WERI-Rb-1 (cell line): ENCODE results near the gene TBX22.

Experiments
- DNase-seq: peaks from one replicate; pipeline ENCODE4 v3.0.0-alpha.2; 2020
- H3K27ac ChIP-seq: fragments of 250-450 bp; sonication (Bioruptor Pico); 2 replicates; pipeline ENCODE4 v1.5.1; 2020; ENCODE audit warnings: mild to moderate bottlenecking, moderate library complexity
- H3K27me3 ChIP-seq: fragments of 250-450 bp; sonication (Bioruptor Pico); 2 replicates; pipeline ENCODE4 v1.5.1; 2021; ENCODE audit warnings: mild to moderate bottlenecking, low read depth, moderate library complexity; ENCODE audit not compliant: insufficient read depth, severe bottlenecking
- H3K36me3 ChIP-seq: fragments of 250-450 bp; sonication (Bioruptor Pico); 2 replicates; pipeline ENCODE4 v1.5.1; 2020; ENCODE audit warnings: mild to moderate bottlenecking, moderate library complexity
- H3K4me3 ChIP-seq: 2 replicates; pipeline ENCODE4 v1.5.1; 2011; ENCODE audit warnings: low read depth, mild to moderate bottlenecking, control low read depth, low read length
- H3K9me3 ChIP-seq: fragments of 250-450 bp; sonication (Bioruptor Pico); 2 replicates; pipeline ENCODE4 v1.5.1; 2021; ENCODE audit warnings: mild to moderate bottlenecking, moderate library complexity; ENCODE audit not compliant: severe bottlenecking
- TF ChIP-seq, protein P1 (sequence below): IDR thresholded peaks from 2 replicates; pipeline ENCODE4 v1.5.1; 2011; ENCODE audit warnings: low read depth, mild to moderate bottlenecking, control low read depth, inconsistent platforms, low read length

The TBX22 gene

DNA sequence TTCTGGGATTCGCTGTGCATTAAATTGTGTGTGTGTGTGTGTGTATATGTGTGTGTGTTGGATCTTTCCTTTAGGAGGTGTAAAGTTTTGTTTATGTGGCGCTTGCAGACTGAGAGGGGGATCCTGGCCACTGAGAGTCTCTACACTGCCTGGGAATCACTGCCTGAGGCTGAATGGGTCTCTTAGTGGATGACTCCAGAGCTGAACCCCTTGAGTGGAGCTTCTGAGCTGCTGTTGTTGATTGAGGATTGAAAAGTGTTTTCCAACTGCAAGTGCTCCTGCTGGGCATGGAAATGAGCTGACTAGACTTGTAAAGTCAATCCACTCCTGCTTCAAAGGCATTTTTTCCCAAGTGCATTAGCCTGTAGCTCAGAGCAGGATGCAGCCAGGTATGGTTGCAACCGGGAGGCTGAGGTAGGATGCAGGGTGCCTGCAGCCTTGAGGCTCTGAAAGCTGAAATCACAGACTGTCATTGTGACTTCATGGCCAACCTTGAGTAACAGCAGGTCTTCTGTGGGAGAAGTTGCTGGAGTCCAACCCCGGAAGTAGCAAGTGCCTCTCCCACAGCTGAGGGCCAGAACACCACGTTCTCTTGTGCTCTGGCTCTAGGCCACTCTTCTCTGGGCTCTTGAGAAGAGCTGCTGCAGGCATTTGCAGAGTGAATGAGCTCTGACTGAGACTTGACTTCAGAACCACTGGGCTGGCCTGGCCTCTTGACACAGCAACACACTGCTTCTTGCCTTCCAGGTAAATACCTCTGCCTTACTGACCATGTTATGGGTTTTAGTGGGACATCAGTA is at the start of gene TBX22:
Gene TBX22 (plus strand): TSS at position 613 of the 800 bp plus-strand sequence. CDS start 7,517 bp downstream, outside the sequence.
- H3K4me3 ChIP-seq = no peak within 1 kb of the TSS
- peaks cover 42% of the 10 kb centered on the region for H3K27me3 ChIP-seq
- H3K36me3 ChIP-seq = no peaks in the 10 kb centered on the region
- H3K9me3 ChIP-seq = no peaks in the 10 kb centered on the region
- TF ChIP-seq, protein P1, sequence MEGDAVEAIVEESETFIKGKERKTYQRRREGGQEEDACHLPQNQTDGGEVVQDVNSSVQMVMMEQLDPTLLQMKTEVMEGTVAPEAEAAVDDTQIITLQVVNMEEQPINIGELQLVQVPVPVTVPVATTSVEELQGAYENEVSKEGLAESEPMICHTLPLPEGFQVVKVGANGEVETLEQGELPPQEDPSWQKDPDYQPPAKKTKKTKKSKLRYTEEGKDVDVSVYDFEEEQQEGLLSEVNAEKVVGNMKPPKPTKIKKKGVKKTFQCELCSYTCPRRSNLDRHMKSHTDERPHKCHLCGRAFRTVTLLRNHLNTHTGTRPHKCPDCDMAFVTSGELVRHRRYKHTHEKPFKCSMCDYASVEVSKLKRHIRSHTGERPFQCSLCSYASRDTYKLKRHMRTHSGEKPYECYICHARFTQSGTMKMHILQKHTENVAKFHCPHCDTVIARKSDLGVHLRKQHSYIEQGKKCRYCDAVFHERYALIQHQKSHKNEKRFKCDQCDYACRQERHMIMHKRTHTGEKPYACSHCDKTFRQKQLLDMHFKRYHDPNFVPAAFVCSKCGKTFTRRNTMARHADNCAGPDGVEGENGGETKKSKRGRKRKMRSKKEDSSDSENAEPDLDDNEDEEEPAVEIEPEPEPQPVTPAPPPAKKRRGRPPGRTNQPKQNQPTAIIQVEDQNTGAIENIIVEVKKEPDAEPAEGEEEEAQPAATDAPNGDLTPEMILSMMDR = no peak
- DNase-seq = no peak
- H3K27ac ChIP-seq = no peak within 1 kb of the TSS

DNA sequence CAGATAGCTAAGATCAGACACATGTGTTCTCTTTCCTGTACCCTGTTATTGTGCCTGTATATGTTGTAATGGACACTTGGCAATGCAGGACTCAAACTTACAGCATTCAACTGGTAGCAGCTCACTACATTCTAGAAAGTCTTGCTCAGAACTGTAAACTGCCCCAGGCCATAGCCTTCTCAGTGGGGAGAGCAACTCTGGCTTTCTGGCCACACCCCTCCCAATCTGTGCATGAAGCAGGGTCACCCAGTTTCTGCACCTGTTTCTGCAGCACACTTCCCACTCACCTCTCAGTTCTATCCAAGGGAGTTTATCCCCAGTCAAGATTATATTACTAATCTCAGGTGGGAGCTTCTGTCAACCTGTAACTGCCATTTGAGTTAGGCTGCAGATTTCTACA is 38.9 kb upstream of the TBX22 start:
- H3K4me3 ChIP-seq = no peak overlapping the region
- no peak for DNase-seq
- TF ChIP-seq, protein P1 = no peak
- H3K9me3 ChIP-seq = no peaks in the 10 kb centered on the region
- no peaks in the 10 kb centered on the region for H3K36me3 ChIP-seq
- H3K27ac ChIP-seq = no peak overlapping the region
- no peaks in the 10 kb centered on the region for H3K27me3 ChIP-seq

DNA sequence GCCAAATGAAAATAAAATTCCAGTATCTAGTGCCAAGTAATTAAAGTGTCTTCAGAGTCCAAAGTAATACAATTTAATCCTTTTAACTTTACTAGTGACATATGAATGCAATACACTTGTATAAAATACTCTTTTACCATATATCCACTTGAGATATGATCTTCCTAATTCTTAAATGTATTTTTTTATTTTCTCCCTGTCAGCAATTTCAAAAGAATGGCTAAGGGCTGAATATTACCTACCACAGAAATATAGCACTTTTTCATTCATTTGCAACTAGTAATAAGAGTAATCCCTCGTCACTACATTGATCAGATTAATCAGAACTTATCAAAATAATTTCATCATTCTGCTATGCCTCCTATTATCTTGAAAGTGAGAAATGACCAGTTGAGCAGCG is 10.1 kb upstream of the TBX22 start:
- H3K4me3 ChIP-seq = no peak overlapping the region
- no peaks in the 10 kb centered on the region for H3K9me3 ChIP-seq
- no peak overlapping the region for H3K27ac ChIP-seq
- H3K27me3 ChIP-seq = peaks cover 6% of the 10 kb centered on the region
- no peak for DNase-seq
- TF ChIP-seq, protein P1 = no peak
- no peaks in the 10 kb centered on the region for H3K36me3 ChIP-seq

DNA sequence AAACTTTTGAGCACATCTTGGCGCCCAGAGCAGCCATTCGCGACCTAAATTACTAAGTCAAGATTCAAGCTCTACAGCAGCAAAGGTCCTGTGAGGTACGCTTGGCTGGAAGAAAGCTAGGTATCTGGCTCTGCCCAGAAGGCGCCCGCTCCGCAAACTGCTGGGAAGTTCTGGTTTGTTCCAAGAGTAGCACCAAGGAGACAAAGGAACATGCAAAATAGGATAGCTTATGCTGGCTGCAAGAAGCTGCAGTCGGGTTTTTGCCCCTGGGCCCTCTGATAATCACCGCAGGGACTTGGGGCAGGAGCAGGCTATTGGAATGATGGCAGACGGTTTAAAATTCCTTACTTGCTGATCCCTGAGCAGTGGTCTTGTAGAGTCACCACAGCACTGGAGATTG is 3.0 kb upstream of the TBX22 start:
- Histone ChIP-seq H3K36me3 (no peaks in the 10 kb centered on the region), H3K27ac (no peak overlapping the region), H3K27me3 (peaks cover 42% of the 10 kb centered on the region), H3K9me3 (no peaks in the 10 kb centered on the region), H3K4me3 (no peak overlapping the region)
- no peak for DNase-seq
- TF ChIP-seq, protein P1 = no peak

DNA sequence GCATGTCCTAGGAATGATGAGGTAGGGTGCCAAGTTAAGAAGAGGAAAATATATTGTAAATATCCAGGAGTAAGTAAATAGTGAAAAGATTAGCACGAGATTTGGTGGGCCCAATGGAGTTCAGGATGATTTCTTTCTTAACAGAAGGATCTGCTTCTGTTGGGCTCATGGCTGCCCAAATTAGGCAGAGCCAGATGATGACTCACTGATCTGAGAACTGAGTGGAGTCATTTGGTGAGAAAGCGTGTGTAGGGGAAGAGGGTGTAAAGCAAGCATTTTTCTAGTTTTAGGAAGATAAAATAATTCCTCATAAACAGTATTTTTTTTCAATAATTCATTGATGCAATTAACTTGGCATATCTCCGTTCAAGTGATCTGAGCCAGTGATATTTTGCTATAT is 1.6 kb downstream of the TBX22 start:
- no peaks in the 10 kb centered on the region for H3K36me3 ChIP-seq
- no peak for DNase-seq
- no peak overlapping the region for H3K4me3 ChIP-seq
- no peaks in the 10 kb centered on the region for H3K9me3 ChIP-seq
- H3K27me3 ChIP-seq = peaks cover 34% of the 10 kb centered on the region
- H3K27ac ChIP-seq = no peak overlapping the region
- TF ChIP-seq, protein P1 = no peak

DNA sequence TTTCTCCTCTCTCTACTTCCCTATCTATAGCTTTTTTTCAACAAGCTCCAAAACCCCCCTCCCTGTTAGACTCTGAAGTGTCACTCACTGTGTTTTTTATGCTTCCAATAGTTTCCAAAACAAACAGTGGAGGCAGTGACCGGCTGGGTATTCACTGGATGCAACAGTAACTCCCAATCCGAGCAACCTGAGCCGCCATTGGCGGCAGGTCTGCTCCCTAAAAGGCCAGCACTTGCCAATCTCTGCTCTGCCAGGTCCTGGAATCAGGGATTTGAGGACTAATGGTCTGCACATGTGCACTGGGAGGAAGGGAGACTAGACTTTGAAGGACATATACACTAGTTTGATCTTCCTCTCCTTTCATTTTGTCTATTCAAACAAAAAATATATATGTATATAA is 7.1 kb downstream of the TBX22 start:
- Histone ChIP-seq H3K27me3 (peaks cover 36% of the 10 kb centered on the region), H3K9me3 (no peaks in the 10 kb centered on the region), H3K27ac (no peak overlapping the region), H3K4me3 (no peak overlapping the region), H3K36me3 (no peaks in the 10 kb centered on the region)
- TF ChIP-seq, protein P1 = no peak
- no peak for DNase-seq
